ENCODE measurements around the gene GAPVD1.

DNA sequence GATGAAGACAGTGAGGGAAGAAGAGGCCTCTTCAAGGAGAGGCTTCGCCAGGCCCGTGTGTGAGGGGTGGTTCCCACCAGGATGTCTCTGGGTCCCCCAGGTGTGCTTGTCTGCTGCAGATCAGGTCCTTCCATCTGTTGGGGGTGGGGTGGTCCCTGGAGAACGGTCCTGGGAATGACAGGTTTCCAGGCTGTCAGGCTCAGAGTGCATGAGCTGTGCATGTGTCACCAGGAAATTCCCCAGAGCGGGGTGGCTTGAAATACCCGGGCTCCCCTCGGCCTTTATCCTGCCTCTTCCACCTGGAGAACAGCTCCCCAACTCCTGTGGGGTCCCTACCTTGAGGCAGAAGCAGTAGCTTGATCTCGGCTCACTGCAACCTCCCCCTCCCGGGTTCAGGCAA lies 118.8 kb downstream of the GAPVD1 start:
- no peak for TF ChIP-seq YY1 (IDR thresholded peaks at IDR 0.05; ENCODE audit: insufficient read depth, insufficient read length)
- TF ChIP-seq SUZ12 (IDR thresholded peaks at IDR 0.05; ENCODE audit: extremely low read depth, insufficient read depth, insufficient read length), result no peak

Data from NT2/D1 (cell line).